GM19351 (cell line): ENCODE measurements around the gene HSD11B1L.
A peak's percentile ranks its signal among the peaks of the same experiment; 100 is the strongest.
"Not testable (repeated sequence)": the region's sequence is repeated elsewhere in the genome, so short reads cannot be mapped to it uniquely, and the experiment has no call there.

Experiments used
- ATAC-seq: cut with Tn5 transposase; IDR thresholded peaks from one replicate; pipeline ENCODE4 v1.9.1; 2021; ENCODE audit warnings: mild to moderate bottlenecking, moderate library complexity; ENCODE audit not compliant: unreplicated experiment

The HSD11B1L gene

DNA sequence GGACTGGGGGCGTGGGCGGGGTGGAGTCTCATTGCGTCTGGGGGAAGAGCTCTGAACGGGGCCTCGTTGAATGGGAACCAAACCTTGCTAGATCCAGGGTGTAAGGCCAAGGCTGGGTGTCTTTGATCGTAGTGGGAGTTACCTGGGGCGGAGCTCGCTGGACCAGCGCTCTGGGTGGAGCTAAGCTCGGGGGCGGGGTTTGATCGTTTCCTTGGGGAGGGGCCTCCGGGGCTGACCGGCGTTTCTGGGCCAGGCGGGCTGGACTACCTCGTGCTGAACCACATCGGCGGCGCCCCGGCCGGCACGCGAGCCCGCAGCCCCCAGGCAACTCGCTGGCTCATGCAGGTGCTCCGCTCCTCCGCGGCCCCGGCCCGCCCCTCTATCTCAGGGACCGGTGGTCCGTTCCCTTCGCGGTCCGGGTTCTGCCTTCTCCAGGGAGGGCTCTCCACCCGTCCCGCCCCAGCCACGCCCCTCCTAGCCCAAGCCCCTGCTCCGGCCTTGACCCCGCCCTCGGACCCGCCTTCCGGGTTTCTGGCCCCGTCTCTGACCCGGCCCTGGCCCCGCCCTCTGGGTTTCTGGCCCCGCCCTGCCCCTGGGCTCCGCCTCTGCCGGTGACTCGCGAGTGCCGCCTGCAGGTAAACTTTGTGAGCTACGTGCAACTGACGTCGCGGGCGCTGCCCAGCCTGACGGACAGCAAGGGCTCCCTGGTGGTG is 6.0 kb downstream of the HSD11B1L start:
- ATAC-seq = peak; percentile 49

DNA sequence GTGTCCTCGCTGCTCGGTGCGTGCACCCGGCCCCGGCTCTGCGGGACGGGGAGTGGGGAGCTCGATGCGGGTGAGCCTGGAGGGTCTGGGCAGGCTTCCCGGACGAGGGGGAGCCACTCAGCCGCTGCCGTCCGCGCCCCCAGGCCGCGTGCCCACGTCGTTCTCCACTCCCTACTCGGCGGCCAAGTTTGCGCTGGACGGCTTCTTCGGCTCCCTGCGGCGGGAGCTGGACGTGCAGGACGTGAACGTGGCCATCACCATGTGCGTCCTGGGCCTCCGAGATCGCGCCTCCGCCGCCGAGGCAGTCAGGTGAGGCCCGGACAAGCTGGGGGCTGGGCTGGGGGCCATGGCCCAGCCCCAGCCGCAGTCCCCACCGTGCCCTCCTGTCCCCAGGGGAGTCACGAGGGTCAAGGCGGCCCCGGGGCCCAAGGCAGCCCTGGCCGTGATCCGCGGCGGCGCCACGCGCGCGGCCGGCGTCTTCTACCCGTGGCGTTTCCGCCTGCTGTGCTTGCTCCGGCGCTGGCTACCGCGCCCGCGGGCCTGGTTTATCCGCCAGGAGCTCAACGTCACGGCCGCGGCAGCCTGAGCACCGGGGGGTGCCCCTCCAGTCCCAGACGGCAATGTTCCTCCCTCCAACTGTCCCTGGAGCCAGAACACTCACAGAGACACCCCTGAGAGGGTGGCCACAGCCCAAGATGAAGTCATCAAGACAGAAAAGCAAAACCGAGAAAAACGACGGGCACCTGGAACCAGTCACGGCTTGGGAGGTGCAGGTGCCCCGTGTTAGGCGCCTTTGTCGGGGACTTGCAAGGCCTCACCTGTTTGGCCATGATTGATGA is 6.8 kb downstream of the HSD11B1L start:
- ATAC-seq = no peak

DNA sequence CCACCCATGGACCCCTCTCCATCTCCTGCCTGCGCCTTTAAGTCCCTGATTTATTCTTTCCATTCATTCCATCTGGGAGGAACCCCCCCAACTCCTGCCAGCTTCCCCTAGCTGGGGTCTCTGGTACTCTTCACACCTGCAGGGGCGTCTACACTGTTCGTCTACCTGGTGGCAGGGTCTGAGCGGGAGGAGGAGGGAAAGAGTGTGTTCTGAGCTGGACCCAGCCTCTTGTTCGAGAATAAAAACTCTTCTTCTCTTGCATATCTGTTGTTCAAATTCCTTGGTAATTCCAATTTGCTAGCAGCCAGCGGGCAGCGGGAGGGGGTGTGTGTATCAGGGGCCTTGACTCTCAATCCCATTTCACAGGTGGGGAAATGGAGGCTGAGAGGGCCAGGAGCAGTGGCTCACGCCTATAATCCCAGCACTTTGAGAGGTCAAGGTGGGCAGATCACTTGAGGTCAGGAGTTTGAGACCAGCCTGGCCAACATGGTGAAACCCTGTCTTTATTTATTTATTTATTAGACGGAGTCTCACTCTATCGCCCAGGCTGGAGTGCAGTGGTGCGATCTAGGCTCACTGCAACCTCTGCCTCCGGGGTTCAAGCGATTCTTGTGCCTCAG is 7.5 kb downstream of the HSD11B1L start:
- not testable (repeated sequence) for ATAC-seq

DNA sequence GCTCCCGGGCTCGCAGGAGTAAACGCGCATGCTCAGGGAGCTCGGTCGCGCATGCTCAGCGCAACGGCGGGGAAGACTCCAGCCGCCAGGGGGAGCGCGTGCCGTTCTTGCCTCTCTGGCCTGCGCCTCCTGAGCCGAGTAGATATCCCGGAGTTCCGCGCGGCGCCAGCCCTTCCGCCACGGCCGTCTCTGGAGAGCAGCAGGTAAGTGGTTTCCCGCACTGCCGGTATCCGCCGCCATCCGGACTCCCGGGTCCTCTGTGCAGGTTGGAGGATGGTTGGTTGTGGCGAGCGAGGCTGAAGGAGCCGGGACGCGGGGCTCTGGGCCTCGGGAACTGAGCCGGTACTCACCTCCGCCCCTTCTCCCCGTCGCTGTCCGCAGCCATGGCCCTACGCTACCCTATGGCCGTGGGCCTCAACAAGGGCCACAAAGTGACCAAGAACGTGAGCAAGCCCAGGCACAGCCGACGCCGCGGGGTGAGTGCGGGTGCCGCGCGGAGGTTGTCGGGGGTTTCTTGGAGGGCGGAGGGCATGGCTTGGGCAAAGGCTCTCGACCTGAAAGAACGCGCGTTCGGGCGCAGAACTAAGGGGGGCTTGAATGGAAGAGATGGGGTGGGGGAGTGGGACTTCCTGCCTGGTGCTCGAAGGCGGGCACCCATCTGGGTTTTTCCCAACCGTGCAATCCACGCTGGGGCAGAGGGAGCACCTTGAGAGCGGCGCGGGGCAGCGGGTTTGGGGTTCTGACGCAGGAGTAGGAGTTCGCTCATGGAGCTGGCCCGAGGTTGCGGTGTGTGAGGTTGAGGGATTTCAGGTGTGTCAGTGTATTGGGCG is 9.5 kb downstream of the HSD11B1L start, which contains the start of gene RPL36:
RPL36 (plus strand) TSS at position 171 of the 830 bp plus-strand sequence; CDS start at position 384, 213 bp downstream.
- ATAC-seq = peak; percentile 37

DNA sequence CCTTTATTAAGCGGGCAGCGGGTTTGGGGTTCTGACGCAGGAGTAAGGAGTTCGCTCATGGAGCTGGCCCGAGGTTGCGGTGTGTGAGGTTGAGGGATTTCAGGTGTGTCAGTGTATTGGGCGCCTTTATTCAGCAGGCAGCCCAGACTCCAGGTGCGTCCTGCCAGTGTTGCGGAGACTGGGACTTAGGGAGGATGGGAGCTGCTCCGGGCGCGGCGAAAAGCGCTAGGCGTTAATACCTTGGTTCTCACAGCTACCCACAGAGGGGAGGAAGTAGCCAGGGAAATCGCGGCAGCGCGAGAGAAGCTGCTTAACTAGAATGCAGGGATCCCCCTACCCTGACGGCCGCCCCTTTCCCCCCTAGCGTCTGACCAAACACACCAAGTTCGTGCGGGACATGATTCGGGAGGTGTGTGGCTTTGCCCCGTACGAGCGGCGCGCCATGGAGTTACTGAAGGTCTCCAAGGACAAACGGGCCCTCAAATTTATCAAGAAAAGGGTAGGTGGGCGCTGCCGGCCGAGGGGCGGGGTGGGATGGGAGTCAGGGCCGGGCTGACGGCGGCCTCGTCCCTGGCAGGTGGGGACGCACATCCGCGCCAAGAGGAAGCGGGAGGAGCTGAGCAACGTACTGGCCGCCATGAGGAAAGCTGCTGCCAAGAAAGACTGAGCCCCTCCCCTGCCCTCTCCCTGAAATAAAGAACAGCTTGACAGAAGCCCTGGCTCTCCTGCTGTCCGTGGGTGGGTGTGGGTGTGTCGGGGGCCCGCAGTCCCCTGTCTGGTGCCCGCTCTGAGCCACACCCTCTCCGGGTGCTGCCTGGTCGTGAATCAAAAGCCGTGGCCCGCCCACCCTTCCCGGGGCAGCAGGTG is 10.4 kb downstream of the HSD11B1L start:
- ATAC-seq = no peak

DNA sequence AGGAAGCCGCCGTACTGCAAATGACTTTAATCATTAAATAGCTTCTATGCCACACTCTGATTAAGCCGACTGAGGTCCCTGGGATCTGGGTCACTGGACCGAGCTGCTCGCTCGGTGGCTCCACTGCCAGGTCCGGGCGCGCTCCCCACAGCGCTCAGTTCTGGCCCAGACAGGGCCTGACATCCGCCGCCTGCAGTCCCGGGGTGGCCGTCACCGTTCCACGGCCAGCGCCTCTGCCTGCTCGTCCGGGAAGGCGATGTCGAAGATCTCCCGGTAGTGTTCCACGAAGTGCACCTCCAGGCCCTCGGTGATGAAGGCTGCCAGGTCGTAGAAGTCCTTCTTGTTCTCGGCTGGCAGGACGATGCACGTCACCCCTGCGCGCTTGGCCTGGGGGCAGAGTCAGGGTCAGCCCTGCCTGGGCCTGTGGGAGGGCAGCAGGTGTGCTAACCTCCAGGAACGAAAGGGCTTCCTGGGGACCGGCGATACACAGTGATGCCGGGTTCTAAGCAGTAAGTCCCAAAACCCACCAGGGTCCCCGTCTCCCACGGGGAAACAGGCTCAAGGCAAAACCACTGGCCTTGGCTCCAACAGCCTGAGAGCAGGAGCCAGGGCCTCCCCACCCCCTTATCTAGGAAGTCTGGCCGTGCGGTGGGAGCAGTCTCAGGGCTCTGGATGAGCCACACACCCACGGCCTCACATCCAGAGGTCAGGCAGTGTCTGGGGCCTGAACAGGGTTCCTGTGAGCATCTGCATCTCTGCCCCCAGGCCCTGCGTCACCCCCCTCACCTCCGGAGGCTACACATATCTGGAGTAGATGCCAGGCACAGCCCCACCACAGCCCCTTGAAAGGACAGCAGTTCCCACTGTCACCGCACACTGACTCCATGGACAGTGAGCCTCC is 11.2 kb downstream of the HSD11B1L start:
- no peak for ATAC-seq

DNA sequence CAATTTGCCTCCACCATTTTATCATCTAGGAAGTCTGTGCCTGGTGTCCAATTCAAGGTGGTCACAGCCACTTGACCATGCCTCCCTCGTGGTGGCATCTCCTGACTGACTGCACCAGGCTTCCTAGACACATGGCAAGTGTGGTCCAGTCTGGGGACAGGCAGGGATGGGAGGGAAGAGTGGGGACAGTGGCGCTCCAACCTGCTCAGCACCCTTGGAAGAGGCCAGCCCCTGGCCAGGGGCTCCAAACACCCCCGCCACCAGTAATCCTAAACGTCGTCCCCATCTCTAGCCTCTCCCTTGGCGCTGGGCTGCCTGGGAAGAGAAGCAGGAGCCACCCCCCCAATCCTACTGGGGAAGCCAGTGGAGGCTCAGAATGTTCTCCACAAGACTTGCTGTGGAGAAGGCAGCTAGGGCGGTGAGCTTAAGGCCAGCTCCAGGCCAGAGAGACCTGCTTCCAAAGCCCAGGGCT is 11.9 kb downstream of the HSD11B1L start:
- ATAC-seq = no peak

DNA sequence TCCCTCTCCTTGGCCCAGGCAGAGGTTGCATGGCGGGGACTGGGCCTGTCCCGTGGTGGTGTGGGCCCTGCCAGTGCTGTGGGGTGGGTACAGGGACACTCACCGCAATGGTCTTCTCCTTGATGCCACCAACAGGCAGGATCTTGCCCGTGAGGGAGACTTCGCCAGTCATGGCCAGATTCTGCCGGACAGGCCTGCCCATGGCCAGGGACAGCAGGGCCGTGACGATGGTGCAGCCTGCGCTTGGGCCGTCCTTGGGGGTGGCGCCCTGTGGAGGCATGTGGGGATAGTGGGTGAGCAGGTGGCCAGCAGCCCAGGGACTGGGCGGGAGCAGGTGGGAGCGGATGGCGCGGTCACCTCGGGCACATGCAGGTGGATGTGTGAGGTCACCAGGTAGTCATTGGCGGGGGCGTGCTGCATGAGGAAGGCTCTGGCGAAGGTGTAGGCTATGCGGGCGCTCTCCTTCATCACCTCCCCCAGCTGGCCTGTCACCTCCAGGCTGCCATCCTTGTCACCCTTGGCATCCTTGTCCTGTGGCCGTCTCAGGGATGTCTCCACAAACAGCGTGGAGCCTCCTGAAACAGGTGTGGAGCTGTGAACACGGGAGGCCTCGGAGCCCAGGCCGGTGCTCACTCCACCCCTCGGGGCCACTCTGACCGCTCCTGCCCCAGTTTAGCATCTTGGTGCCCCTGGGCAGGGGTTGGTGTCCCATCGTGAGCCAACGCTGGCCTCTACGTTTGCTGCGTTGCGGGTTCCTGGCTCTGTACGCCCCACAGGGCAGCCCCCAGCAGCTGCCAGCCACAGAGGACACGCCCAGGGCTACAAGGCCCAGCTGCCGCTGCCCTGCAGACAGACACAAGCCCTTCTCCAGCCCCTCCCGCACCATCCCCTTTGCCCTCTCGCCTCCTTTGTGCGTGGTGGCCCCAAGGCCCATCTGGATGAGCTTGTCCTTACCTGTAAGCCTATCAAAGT is 12.7 kb downstream of the HSD11B1L start:
- no peak for ATAC-seq

DNA sequence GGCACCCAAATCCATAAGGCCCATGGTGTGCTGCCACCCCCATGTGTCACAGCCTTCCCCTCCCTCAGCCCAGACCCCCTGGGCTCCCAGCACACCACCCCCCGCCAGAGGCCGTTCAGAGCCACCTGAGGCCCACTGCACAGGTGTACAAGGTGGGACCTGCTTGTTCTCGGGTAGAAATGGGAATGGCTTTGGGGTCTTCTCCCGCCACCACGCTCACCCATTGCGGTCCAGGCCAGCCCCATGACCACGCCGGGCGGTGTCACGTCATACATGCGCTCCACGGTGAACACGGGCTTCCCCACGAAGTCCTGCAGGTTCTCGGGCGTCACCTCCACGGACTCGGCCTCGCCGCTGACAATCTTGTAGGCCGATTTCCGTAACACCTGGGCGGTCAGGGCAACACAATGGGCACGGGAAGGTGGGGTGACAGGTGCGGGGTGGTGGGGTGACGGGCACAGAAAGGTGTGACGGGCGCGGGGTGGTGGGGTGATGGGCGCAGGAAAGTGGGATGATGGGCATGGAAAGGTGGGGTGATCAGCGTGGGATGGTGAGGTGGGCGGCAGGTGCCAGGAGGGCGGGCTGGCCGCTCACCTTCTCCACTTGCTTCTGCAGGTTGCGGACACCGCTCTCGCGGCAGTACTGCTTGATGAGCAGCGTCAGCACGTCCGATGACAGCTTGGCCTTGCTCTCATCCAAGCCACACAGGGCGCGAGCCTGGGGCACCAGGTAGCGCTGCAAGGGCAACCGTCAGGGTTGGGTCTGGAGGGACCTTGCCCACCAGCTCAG is 13.5 kb downstream of the HSD11B1L start:
- ATAC-seq = no peak

DNA sequence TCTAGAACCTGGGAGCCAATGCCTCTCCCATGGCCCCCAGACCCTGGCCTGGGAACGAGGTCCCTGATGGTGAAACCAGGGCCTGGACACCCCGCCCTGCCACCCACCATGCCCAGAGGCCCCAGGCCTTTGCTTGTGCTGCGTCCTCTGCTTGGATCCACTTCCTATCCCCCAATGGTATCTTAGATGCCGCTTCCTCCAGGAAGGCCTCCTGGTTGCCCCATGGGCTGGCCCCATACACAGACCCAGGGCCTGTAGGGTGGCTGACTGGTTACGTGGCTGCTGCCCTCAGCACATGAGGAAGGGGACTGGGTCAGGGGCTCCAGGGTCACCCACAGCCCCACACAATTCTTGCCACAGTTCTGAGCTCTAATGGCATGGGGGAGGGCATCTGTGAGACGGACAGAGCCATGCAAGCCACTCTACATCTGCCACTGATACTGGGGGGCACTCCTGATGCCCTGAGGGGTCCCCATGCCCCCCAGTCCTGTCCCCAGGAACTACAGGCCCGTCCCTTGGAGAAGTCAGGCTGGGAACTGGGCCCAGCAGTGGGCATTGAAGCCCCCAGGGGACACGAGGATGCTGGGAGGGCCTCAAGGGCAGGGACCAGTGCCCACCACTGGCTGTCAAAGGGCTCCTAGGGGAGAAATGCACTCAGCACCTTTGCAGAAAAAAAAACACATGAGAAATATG is 14.3 kb downstream of the HSD11B1L start:
- ATAC-seq = no peak

DNA sequence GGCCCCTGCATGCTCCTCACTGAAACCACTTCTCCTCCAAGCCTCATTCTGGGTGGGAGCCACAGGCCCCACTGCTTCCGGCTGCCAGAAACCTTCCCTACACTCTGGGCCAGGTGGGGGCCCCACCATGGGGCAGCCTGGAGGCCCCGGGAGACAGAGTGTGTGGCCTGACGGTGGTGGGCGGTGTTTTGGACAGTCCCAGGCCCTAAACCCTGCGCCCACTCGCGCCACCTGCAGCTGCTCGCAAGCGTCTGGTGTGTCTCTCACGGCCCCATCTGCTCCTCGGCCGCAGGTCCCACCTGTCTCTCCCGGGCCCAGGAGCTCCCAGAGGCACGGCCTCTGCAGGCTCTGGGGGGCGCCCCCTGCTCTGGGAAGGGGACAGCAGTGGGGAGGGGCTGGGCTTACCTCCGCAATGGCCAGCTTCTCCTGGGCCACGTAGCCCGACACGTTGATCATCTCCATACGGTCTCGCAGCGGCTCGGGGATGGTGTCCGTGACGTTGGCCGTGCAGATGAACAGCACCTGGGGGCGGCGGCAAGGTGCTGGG is 14.9 kb downstream of the HSD11B1L start:
- ATAC-seq = no peak

DNA sequence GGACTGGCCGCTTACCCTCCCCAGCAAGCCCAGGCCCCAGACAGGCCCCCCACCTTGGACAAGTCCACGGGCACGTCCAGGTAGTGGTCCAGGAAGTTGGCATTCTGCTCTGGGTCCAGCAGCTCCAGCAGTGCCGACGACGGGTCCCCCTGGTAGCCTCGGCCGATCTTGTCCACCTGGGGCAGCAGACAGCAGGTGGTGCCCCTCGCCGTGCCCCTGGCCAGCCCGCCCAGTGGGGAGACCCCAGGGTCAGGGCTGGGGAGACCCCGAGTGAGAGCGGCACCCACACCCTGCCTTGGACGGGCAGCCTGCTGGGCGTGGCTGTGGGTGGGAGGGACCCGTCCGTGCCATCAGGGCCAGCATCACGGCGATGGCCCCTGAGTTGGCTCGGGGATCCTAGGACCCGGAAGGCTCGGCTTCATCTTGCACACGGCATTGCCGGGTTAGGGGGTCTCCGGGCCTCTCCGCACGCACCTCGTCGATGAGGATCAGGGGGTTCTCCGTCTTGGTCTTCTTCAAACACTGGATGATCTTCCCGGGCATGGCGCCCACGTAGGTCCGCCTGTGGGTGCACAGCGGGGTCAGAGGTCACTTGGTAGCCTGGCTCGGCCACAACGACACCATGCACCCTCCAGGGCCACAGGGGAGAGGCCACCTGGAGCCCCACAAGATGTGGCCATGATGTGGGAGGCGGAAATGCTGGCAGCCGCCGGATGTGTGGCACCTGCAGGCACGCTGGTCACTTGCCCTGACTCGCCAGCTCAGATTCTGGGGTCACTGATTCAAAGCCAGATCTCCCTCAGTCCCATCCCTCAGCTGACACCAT is 15.6 kb downstream of the HSD11B1L start:
- no peak for ATAC-seq

DNA sequence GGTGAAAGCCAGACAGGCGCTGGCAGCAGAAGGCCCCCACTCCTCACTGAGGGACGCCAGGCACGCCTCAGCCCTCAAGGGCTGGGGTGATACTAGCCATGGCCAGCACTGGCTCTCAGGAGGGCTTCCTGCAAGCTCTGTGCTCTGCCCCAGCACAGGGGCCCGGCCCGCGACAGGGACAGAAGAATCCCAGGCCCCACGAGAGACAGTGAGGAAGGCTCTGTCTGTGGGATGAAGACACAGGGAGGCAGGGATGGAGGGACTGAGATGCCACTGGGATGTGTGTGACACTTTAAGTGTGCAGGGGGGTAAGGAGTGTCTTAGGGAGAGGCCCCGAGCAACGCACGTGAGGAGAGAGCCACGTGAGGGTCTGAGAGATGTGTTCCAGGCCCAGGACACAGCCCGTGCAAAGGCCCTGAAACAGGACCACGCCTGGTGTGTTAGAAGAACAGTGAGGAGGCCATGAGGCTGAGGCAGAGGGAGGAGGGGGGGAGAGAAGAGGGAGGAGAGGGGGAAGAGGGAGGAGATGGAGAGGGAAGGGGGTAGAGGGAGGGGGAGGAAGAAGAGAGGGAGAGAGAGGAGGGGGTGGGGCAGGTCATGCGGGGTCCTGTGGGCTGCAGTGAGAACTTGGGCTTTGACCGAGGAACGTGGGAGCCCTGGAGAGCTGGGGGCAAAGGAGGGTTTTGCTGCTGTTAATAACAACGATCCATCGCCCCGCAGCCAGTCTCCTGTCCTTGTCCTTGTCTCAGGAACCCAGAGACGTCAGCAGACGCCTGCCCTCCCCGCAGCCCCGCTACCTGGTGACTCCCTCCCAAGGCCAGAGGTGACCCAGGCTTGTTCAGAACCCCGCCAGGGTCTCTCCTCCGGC is 16.4 kb downstream of the HSD11B1L start:
- ATAC-seq = no peak
